ENCODE results near the gene TXNRD3.

DNA sequence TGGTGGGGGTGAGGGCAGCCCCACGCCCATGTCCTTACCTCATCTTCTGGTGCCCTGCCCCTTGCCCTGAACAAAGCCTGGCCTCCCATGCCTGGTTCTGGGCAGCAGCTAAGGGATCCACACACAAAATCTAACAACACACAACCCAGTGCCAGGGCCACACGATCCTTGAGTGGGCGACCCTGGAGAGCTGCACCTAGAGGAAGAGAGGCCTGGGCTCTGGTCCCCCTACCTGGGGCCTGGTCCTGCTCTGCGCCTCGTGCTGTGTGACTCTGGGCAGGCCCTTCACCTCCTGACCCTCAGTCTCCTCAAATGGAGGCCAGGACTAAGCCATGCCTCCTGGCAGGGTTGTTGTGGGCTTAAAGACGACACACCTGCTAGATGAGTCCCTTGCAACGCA is 76.2 kb downstream of the TXNRD3 start:
- TF ChIP-seq, protein P1, sequence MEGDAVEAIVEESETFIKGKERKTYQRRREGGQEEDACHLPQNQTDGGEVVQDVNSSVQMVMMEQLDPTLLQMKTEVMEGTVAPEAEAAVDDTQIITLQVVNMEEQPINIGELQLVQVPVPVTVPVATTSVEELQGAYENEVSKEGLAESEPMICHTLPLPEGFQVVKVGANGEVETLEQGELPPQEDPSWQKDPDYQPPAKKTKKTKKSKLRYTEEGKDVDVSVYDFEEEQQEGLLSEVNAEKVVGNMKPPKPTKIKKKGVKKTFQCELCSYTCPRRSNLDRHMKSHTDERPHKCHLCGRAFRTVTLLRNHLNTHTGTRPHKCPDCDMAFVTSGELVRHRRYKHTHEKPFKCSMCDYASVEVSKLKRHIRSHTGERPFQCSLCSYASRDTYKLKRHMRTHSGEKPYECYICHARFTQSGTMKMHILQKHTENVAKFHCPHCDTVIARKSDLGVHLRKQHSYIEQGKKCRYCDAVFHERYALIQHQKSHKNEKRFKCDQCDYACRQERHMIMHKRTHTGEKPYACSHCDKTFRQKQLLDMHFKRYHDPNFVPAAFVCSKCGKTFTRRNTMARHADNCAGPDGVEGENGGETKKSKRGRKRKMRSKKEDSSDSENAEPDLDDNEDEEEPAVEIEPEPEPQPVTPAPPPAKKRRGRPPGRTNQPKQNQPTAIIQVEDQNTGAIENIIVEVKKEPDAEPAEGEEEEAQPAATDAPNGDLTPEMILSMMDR (IDR thresholded peaks at IDR 0.05) = no peak
- TF ChIP-seq EP300 (IDR thresholded peaks at IDR 0.05; ENCODE audit: borderline replicate concordance in 1 of 2, low read depth in 1 of 2, low read length in 1 of 2) (no peak), POLR2AphosphoS5 (IDR thresholded peaks at IDR 0.05; ENCODE audit: low read depth, low read length) (no peak), RCOR1 (IDR thresholded peaks at IDR 0.05; ENCODE audit: low read length) (no peak)
